Endothelial cell of umbilical vein (primary cell): Measurements from ENCODE around the gene LMO7. TPM values are rescaled to one million over a fixed set of nuclear protein-coding genes. Genes with fewer than 3 reads are reported as not detected.

Source experiments
- BruUV-seq: library from RNA; stranded (reverse); fragments of 400-500 nt; replicated peaks from 2 replicates; lab custom pipeline; 2021; lab: Mats Ljungman, UMichigan
- CTCF ChIA-PET: fragments of 300-600, 350-600 bp; sonication (Branson Sonifier 250); formaldehyde crosslinking; loops from one replicate; lab custom pipeline; 2021; ENCODE audit warnings: antibody characterized with exemption, inconsistent platforms; lab: Charles Lee
- POLR2A ChIA-PET: fragments of 300-600, 350-600 bp; sonication (Branson Sonifier 250); formaldehyde crosslinking; loops from one replicate; lab custom pipeline; 2021; ENCODE audit warnings: antibody characterized with exemption, inconsistent platforms; lab: Charles Lee
- DNase-seq: peaks from one replicate; pipeline ENCODE4 v3.0.0-alpha.2; 2011; ENCODE audit warnings: low read depth, low spot score
- FAIRE-seq: peaks from 2 replicates; lab custom pipeline; 2011; peaks lifted over from hg19 to GRCh38; lab: Jason Lieb, UNC
- H2AFZ ChIP-seq: 2 replicates; pipeline ENCODE4 v1.6.0; 2012; ENCODE audit warnings: low read depth, low read length, control low read depth, inconsistent platforms
- H3K27ac ChIP-seq: 2 replicates; pipeline ENCODE4 v1.5.1; 2011; ENCODE audit warnings: low read depth, mild to moderate bottlenecking, control low read depth, low read length, moderate library complexity; ENCODE audit not compliant: insufficient read depth
- H3K27me3 ChIP-seq, 2 experiments: 2 replicates each; pipeline versions ENCODE4 v1.6.0 to v1.6.1; 2011; ENCODE audit warnings: low read length in 2 of 2, mixed read lengths in 1 of 2; ENCODE audit not compliant: control insufficient read depth in 2 of 2, insufficient read depth in 2 of 2
- H3K36me3 ChIP-seq, 2 experiments: 2 replicates in 1 of 2; 3 replicates in 1 of 2; pipeline ENCODE4 v1.5.1; 2011; ENCODE audit warnings: low read length in 2 of 2, mild to moderate bottlenecking in 1 of 2, moderate library complexity in 1 of 2; ENCODE audit not compliant: control insufficient read depth in 2 of 2, insufficient read depth in 2 of 2; ENCODE audit errors: extremely low read depth in 1 of 2
- H3K4me1 ChIP-seq: 3 replicates; pipeline ENCODE4 v1.5.1; 2011; ENCODE audit warnings: mild to moderate bottlenecking, low read length; ENCODE audit not compliant: control insufficient read depth, insufficient read depth; ENCODE audit errors: extremely low read depth
- H3K4me2 ChIP-seq: 2 replicates; pipeline ENCODE4 v1.6.1; 2011; ENCODE audit warnings: low read length, control low read depth, mixed read lengths; ENCODE audit not compliant: insufficient read depth
- H3K4me3 ChIP-seq, 3 experiments: fragments of 200-600 bp in 1 of 3; sonication (generic), shearing (Covaris generic) in 1 of 3; replicated peaks in 1 of 3; 2 replicates each; pipeline ENCODE4 v1.5.1; 2011 to 2016; ENCODE audit warnings: control low read depth in 3 of 3, low read length in 3 of 3, mild to moderate bottlenecking in 2 of 3, inconsistent platforms in 1 of 3, low read depth in 1 of 3, moderate library complexity in 1 of 3; ENCODE audit not compliant: insufficient read depth in 1 of 3
- H3K79me2 ChIP-seq: 2 replicates; pipeline ENCODE4 v1.6.0; 2012; ENCODE audit warnings: low read length, inconsistent platforms; ENCODE audit not compliant: control insufficient read depth, insufficient read depth
- H3K9ac ChIP-seq: replicated peaks from 2 replicates; pipeline ENCODE3; 2011; ENCODE audit warnings: low read length, control low read depth; ENCODE audit not compliant: insufficient read depth; ENCODE audit errors: extremely low read depth
- H3K9me1 ChIP-seq: replicated peaks from 3 replicates; pipeline ENCODE4 v1.6.0; 2011; ENCODE audit warnings: mild to moderate bottlenecking, low read length; ENCODE audit not compliant: control insufficient read depth, insufficient read depth; ENCODE audit errors: extremely low read depth
- H3K9me3 ChIP-seq: replicated peaks from 2 replicates; pipeline ENCODE4 v1.5.1; 2012; ENCODE audit warnings: low read length, inconsistent platforms; ENCODE audit not compliant: control insufficient read depth, insufficient read depth
- H4K20me1 ChIP-seq: replicated peaks from 2 replicates; pipeline ENCODE3; 2011; ENCODE audit warnings: mild to moderate bottlenecking, low read length; ENCODE audit not compliant: control insufficient read depth, insufficient read depth; ENCODE audit errors: extremely low read depth
- CTCF ChIP-seq, 2 donors: IDR thresholded peaks; 1 replicate in 1 of 2; 2 replicates in 1 of 2; pipeline ENCODE4 v1.5.1; 2011; ENCODE audit warnings: low read length in 2 of 2, mild to moderate bottlenecking in 2 of 2, moderate library complexity in 2 of 2, control low read depth in 1 of 2, inconsistent platforms in 1 of 2, low read depth in 1 of 2; ENCODE audit not compliant: insufficient read depth in 1 of 2; ENCODE audit errors: extremely low read depth in 1 of 2
- EZH2 ChIP-seq: IDR thresholded peaks from 2 replicates; pipeline ENCODE4 v1.6.1; 2012; ENCODE audit warnings: borderline replicate concordance, low read depth, mild to moderate bottlenecking, moderate library complexity, low read length, inconsistent platforms; ENCODE audit not compliant: severe bottlenecking
- FOS ChIP-seq: IDR thresholded peaks from 2 replicates; pipeline ENCODE4 v1.6.1; 2011; ENCODE audit warnings: mild to moderate bottlenecking, low read length, moderate library complexity, borderline replicate concordance; ENCODE audit not compliant: insufficient read depth
- GATA2 ChIP-seq: IDR thresholded peaks from 2 replicates; pipeline ENCODE4 v1.7.0; 2011; ENCODE audit warnings: low read depth, mild to moderate bottlenecking, moderate library complexity, mixed read lengths, low read length; ENCODE audit not compliant: insufficient read length, insufficient read depth
- JUN ChIP-seq: IDR thresholded peaks from 2 replicates; pipeline ENCODE4 v1.6.1; 2011; ENCODE audit warnings: borderline replicate concordance, low read depth; ENCODE audit not compliant: insufficient read length, insufficient read depth
- MAX ChIP-seq: IDR thresholded peaks from 2 replicates; pipeline ENCODE4 v1.6.1; 2011; ENCODE audit not compliant: insufficient read depth, insufficient read length
- MYC ChIP-seq: IDR thresholded peaks from one replicate; pipeline ENCODE4 v1.6.1; 2011; ENCODE audit warnings: mild to moderate bottlenecking, low read depth, low read length
- POLR2A ChIP-seq: IDR thresholded peaks from 2 replicates; pipeline ENCODE4 v1.6.1; 2012; ENCODE audit warnings: low read depth, mild to moderate bottlenecking, control low read depth, low read length
- POLR2AphosphoS5 ChIP-seq: IDR thresholded peaks from 2 replicates; pipeline ENCODE4 v1.6.1; 2012; ENCODE audit warnings: low read depth, mild to moderate bottlenecking, control low read depth, low read length, moderate library complexity; ENCODE audit not compliant: insufficient read depth
- dilution Hi-C: fragments of 300-500 bp; cut with MboI; formaldehyde crosslinking; loops from one replicate; pipeline ENCODE4 v1.15.0; 2019; ENCODE audit warnings: low sequenced_read_pairs; ENCODE audit not compliant: extremely low pct_ligation_motif_present
- intact Hi-C: fragments of 100-400 bp; cut with micrococcal nuclease; formaldehyde crosslinking; loops from one replicate; pipeline ENCODE4 v1.10.0; 2022
- polyA plus RNA-seq, 4 experiments: library from polyadenylated mRNA; depleted of rRNA in 3 of 4; stranded (reverse) in 3 of 4; unstranded in 1 of 4; fragments of >200 nt; gene quantifications; 2 replicates each; pipeline versions ENCODE4 v1.2.1 to v1.2.3, GENCODE V29; 2011 to 2012; ENCODE audit warnings: missing spikeins in 1 of 4
- total RNA-seq: library from RNA; stranded (reverse); gene quantifications from 2 replicates; pipeline ENCODE4 v1.2.3, GENCODE V29; 2021

LMO7 gene
- total and polyA plus RNA-seq, 2 donors (not counting 3 experiments of a cell fraction or from before 2014, with no cell fraction given) = 10.5 to 21.1 TPM

- dilution Hi-C loops (no loop called here), intact Hi-C loops (no loop called here)
- no peaks in the 10 kb centered on the region for H3K9me1 ChIP-seq
- ChIA-PET POLR2A (no interaction called here), CTCF (no interaction called here)
- H2AFZ ChIP-seq = no peak overlapping the region
- no peaks in the 10 kb centered on the region for H3K36me3 ChIP-seq
- no peak overlapping the region for H3K4me3 ChIP-seq
- no TSS peak for BruUV-seq
- no peak for TF ChIP-seq MAX
- TF ChIP-seq CTCF (IDR thresholded peaks at IDR 0.05; ENCODE audit: extremely low read depth in 1 of 2, insufficient read depth in 1 of 2, low read depth in 1 of 2, low read length in 2 of 2) = no peak
- no peak for TF ChIP-seq EZH2
- no peak for TF ChIP-seq POLR2A
- TF ChIP-seq FOS = no peak
- TF ChIP-seq MYC = no peak
- TF ChIP-seq JUN = no peak
- TF ChIP-seq GATA2 = no peak
- TF ChIP-seq POLR2AphosphoS5 = no peak
- no peaks in the 10 kb centered on the region for H4K20me1 ChIP-seq
- H3K4me2 ChIP-seq = no peak overlapping the region
- no peak overlapping the region for H3K9ac ChIP-seq
- H3K79me2 ChIP-seq = no peaks in the 10 kb centered on the region
- no peak for DNase-seq
- no peaks in the 10 kb centered on the region for H3K27me3 ChIP-seq
- no peaks in the 10 kb centered on the region for H3K9me3 ChIP-seq
- H3K27ac ChIP-seq = no peak overlapping the region
- FAIRE-seq = no peak
- H3K4me1 ChIP-seq = no peaks in the 10 kb centered on the region
These were observed 116.7 kb downstream of the LMO7 start for GRCh38 chr13:75752826-75753225.
